Measurements from ENCODE around the gene SLC35G6.

GRCh38 chr17:7490144-7490543 lies 8.9 kb downstream of the SLC35G6 start:
- TF ChIP-seq POLR2AphosphoS5 (IDR thresholded peaks at IDR 0.05) (no peak), CTCF (IDR thresholded peaks at IDR 0.05) (no peak), POLR2A (IDR thresholded peaks at IDR 0.05) (no peak), EP300 (IDR thresholded peaks at IDR 0.05) (no peak)
